PC-9 (cell line): ENCODE measurements around the gene SPATA16. TPM values are rescaled to one million over a fixed set of nuclear protein-coding genes. Genes with fewer than 3 reads are reported as not detected.

Experiments used
- BruUV-seq: library from RNA; stranded (reverse); fragments of 400-500 nt; replicated peaks from 2 replicates; lab custom pipeline; 2021; lab: Mats Ljungman, UMichigan
- CTCF ChIA-PET: fragments of 300-600 bp; sonication (Branson Sonifier 250); formaldehyde crosslinking; loops from one replicate; lab custom pipeline; 2022; ENCODE audit warnings: antibody characterized with exemption; lab: Charles Lee
- POLR2A ChIA-PET: fragments of 300-600 bp; sonication (Branson Sonifier 250); formaldehyde crosslinking; loops from one replicate; lab custom pipeline; 2022; ENCODE audit warnings: antibody characterized with exemption; ENCODE audit not compliant: unreplicated experiment; lab: Charles Lee
- DNase-seq, 2 experiments: peaks; one replicate each; pipeline versions ENCODE4 v3.0.0 to v3.0.0-alpha.2; 2015 to 2022; ENCODE audit warnings: mixed read lengths in 1 of 2
- H2AFZ ChIP-seq: fragments of 200-600 bp; sonication (generic); 2 replicates; pipeline ENCODE4 v1.8.1; 2017; ENCODE audit warnings: antibody characterized with exemption
- H3F3A ChIP-seq: fragments of 200-600 bp; sonication (generic); 2 replicates; pipeline ENCODE4 v1.8.1; 2017; ENCODE audit warnings: antibody characterized with exemption, mild to moderate bottlenecking, low read depth; ENCODE audit not compliant: insufficient read depth
- H3K27ac ChIP-seq: fragments of 200-600 bp; sonication (generic); 2 replicates; pipeline ENCODE4 v1.6.1; 2016; ENCODE audit warnings: mixed run types
- H3K27me3 ChIP-seq: fragments of 200-600 bp; sonication (generic); 2 replicates; pipeline ENCODE4 v1.6.1; 2016; ENCODE audit warnings: low read depth, mixed run types; ENCODE audit not compliant: insufficient read depth
- H3K36me3 ChIP-seq: fragments of 200-600 bp; sonication (generic); 2 replicates; pipeline ENCODE4 v1.6.1; 2016; ENCODE audit warnings: low read depth, mixed run types
- H3K4me1 ChIP-seq: fragments of 200-600 bp; sonication (generic); replicated peaks from 2 replicates; pipeline ENCODE4 v1.6.1; 2016; ENCODE audit warnings: mixed run types; ENCODE audit not compliant: insufficient read depth
- H3K4me2 ChIP-seq: fragments of 200-600 bp; sonication (generic); 2 replicates; pipeline ENCODE4 v1.6.1; 2017; ENCODE audit warnings: mixed run types
- H3K4me3 ChIP-seq: fragments of 200-600 bp; sonication (generic); 2 replicates; pipeline ENCODE4 v1.6.1; 2016; ENCODE audit warnings: mixed run types
- H3K79me2 ChIP-seq: fragments of 200-600 bp; sonication (generic); 2 replicates; pipeline ENCODE4 v1.6.1; 2017; ENCODE audit warnings: low read depth, mixed run types
- H3K9me2 ChIP-seq: fragments of 200-600 bp; sonication (generic); 2 replicates; pipeline ENCODE4 v1.8.1; 2017; ENCODE audit warnings: mild to moderate bottlenecking; ENCODE audit not compliant: insufficient read depth
- H3K9me3 ChIP-seq: fragments of 200-600 bp; sonication (generic); 2 replicates; pipeline ENCODE4 v1.8.1; 2016; ENCODE audit warnings: low read depth; ENCODE audit not compliant: insufficient read depth
- H4K20me1 ChIP-seq: fragments of 200-600 bp; sonication (generic); 2 replicates; pipeline ENCODE4 v1.8.1; 2017; ENCODE audit not compliant: insufficient read depth
- CTCF ChIP-seq: fragments of 200-600 bp; sonication (generic); conservative IDR thresholded peaks from 2 replicates; pipeline ENCODE4 v1.6.1; 2017; ENCODE audit warnings: mixed run types, antibody characterized with exemption, mild to moderate bottlenecking, moderate library complexity
- EZH2 ChIP-seq: fragments of 200-600 bp; sonication (generic); IDR thresholded peaks from 2 replicates; pipeline ENCODE4 v1.8.0; 2017; ENCODE audit warnings: antibody characterized with exemption, low read depth
- intact Hi-C: fragments of 100-400 bp; cut with micrococcal nuclease; formaldehyde crosslinking; loops from one replicate; pipeline ENCODE4 v1.10.0; 2022; ENCODE audit not compliant: unreplicated experiment
- total RNA-seq: library from RNA; stranded (reverse); gene quantifications from 2 replicates; pipeline ENCODE4 v1.2.3, GENCODE V29; 2021

SPATA16 gene
- total RNA-seq, 1 experiment from 2014 or later: not detected

DNA sequence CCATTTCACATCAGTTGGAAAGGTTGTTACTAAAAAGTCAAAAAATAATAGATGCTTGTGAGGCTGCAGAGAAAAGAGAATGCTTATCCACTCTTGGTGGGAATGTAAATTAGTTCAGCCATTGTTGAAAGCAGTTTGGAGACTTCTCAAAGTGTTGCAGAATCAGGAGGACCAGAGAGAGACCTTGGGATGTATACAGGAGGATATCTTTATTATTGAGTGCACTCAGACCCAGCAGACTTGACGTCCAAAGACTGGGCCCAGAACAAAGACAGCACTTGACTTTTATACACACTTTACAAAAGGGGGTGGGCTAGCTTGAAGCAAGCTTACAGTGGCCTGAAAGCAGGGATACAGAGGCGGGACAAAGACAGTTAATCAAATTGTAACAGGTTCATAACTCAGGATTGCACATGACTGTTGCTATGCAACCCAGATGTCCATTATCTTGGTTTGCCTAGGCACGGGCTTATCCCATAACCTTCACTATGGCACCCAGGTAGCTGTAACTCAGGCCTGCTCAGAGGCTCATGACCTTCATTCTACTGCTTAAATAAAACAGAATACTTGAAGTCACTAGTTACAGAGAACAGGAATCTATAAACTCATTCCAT is 127.7 kb downstream of the SPATA16 start:
- Histone ChIP-seq H3K9me3 (no peaks in the 10 kb centered on the region), H3K36me3 (no peaks in the 10 kb centered on the region), H4K20me1 (no peaks in the 10 kb centered on the region), H3K27me3 (no peaks in the 10 kb centered on the region), H3K4me2 (no peak overlapping the region), H3K27ac (no peak overlapping the region), H2AFZ (no peak overlapping the region), H3K4me1 (no peaks in the 10 kb centered on the region), H3K4me3 (no peak overlapping the region), H3F3A (no peaks in the 10 kb centered on the region), H3K9me2 (no peaks in the 10 kb centered on the region), H3K79me2 (no peaks in the 10 kb centered on the region)
- intact Hi-C loops: no loop called here
- CTCF ChIA-PET: no interaction called here
- POLR2A ChIA-PET: no interaction called here
- no TSS peak for BruUV-seq
- DNase-seq: no peak
- TF ChIP-seq CTCF (no peak), EZH2 (no peak)

DNA sequence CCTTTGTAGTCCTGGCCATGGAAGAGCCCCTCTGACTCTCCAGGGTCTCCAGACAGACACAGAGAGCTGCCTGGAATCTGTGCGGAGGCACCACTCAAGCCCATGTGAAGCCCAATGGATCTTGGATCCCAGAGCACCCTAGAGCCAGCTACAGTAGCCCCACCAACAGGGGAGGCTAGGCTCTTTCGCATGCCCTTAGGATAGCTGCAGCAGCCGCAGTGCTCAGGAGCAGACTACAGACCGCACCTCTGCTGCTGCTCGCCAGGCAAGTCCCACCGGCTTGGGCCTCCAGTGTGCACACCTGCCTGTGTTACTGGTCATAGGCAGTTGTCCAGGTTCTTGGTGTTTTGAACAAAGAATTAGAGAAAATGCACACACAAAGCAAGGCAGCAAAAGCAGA is 131.6 kb downstream of the SPATA16 start:
- H3K36me3 ChIP-seq: no peaks in the 10 kb centered on the region
- no TSS peak for BruUV-seq
- no peaks in the 10 kb centered on the region for H3K9me3 ChIP-seq
- H3F3A ChIP-seq: no peaks in the 10 kb centered on the region
- H4K20me1 ChIP-seq: no peaks in the 10 kb centered on the region
- H3K4me1 ChIP-seq: no peaks in the 10 kb centered on the region
- CTCF ChIA-PET: no interaction called here
- no peaks in the 10 kb centered on the region for H3K9me2 ChIP-seq
- DNase-seq: no peak
- no peak overlapping the region for H3K27ac ChIP-seq
- H3K4me3 ChIP-seq: no peak overlapping the region
- no peaks in the 10 kb centered on the region for H3K79me2 ChIP-seq
- H2AFZ ChIP-seq: no peak overlapping the region
- no peak overlapping the region for H3K4me2 ChIP-seq
- intact Hi-C loops: no loop called here
- POLR2A ChIA-PET: no interaction called here
- no peaks in the 10 kb centered on the region for H3K27me3 ChIP-seq
- TF ChIP-seq EZH2: no peak
- no peak for TF ChIP-seq CTCF

DNA sequence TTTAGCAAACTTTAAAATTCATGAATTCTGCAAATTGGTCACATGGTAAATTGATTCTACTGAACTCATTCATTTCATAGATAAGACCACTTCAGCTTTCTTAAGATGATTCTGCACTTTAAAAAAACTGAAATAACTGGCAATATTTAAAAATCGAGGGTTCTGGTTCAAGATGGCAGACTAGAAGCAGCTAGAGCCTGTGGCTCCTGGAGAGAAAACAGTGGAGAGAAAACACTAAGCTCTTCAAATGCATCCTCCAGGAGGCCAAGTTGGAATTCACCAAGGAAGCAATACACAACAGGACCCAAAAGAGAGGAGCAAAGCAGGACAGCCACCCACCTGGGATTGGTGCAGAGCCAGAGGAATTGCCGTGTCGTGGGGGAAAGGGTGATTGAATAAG is 132.1 kb downstream of the SPATA16 start:
- Histone ChIP-seq H3K9me3 (no peaks in the 10 kb centered on the region), H3K9me2 (no peaks in the 10 kb centered on the region), H3F3A (no peaks in the 10 kb centered on the region), H3K27me3 (no peaks in the 10 kb centered on the region), H3K79me2 (no peaks in the 10 kb centered on the region), H3K4me2 (no peak overlapping the region), H4K20me1 (no peaks in the 10 kb centered on the region), H3K4me1 (no peaks in the 10 kb centered on the region), H2AFZ (no peak overlapping the region), H3K36me3 (no peaks in the 10 kb centered on the region), H3K4me3 (no peak overlapping the region), H3K27ac (no peak overlapping the region)
- ChIA-PET POLR2A (no interaction called here), CTCF (no interaction called here)
- intact Hi-C loops: no loop called here
- TF ChIP-seq CTCF (no peak), EZH2 (no peak)
- no TSS peak for BruUV-seq
- DNase-seq: no peak
